Measurements from ENCODE around the gene MEGF9. TPM values are rescaled to one million over a fixed set of nuclear protein-coding genes. Genes with fewer than 3 reads are reported as not detected.

MEGF9 gene
- total and polyA plus RNA-seq, 12 donors: 3.9 to 28.5 (median 19.7) TPM

GRCh38 chr9:120677965-120678364 is 36.3 kb downstream of the MEGF9 start:
- DNase-seq: no peak
- no peaks in the 10 kb centered on the region for H3K27me3 ChIP-seq
- no peak overlapping the region for H3K27ac ChIP-seq
- H3K36me3 ChIP-seq (replicated peaks in 1 of 2): no peaks in the 10 kb centered on the region
- no peak for TF ChIP-seq POLR2A (IDR thresholded peaks at IDR 0.05)
- no peak for TF ChIP-seq CTCF (IDR thresholded peaks at IDR 0.05)
- intact Hi-C loops (cut with DNase I): no loop called here
- peaks cover 0 to 14% of the 10 kb centered on the region in 2 donors for H3K4me1 ChIP-seq (replicated peaks in 1 of 2)
- H3K4me3 ChIP-seq: no peak overlapping the region
- peaks cover 0 to 4% (median 0%) of the 10 kb centered on the region in 3 donors for H3K9me3 ChIP-seq (replicated peaks in 1 of 3)
- 68 to 90% (median 77%) methylated on average over 1 of the region's 1 CpG for WGBS, 4 donors

GRCh38 chr9:120676767-120677402 is 37.4 kb downstream of the MEGF9 start:
- Histone ChIP-seq H3K36me3 (replicated peaks in 1 of 2) (no peaks in the 10 kb centered on the region), H3K4me3 (no peak overlapping the region), H3K4me1 (replicated peaks in 1 of 2) (peaks cover 0 to 14% of the 10 kb centered on the region in 2 donors), H3K27ac (no peak overlapping the region), H3K27me3 (no peaks in the 10 kb centered on the region), H3K9me3 (replicated peaks in 1 of 3) (peaks cover 0 to 4% (median 0%) of the 10 kb centered on the region in 3 donors)
- no peak for TF ChIP-seq CTCF (IDR thresholded peaks at IDR 0.05)
- no peak for TF ChIP-seq POLR2A (IDR thresholded peaks at IDR 0.05)
- no peak for DNase-seq
- intact Hi-C loops (cut with DNase I): no loop called here
- 82 to 85% (median 84%) methylated on average over 12 of the region's 12 CpGs for WGBS, 4 donors

- no peak for TF ChIP-seq CTCF (IDR thresholded peaks at IDR 0.05)
- TF ChIP-seq POLR2A (IDR thresholded peaks at IDR 0.05): no peak
- no peaks in the 10 kb centered on the region for H3K36me3 ChIP-seq (replicated peaks in 1 of 2)
Measured at GRCh38 chr9:120668399-120668798, 45.9 kb downstream of the MEGF9 start.

GRCh38 chr9:120663950-120664349 is 50.3 kb downstream of the MEGF9 start:
- TF ChIP-seq POLR2A (IDR thresholded peaks at IDR 0.05): no peak
- no peak for TF ChIP-seq CTCF (IDR thresholded peaks at IDR 0.05)
- Histone ChIP-seq H3K9me3 (replicated peaks in 1 of 3) (no peaks in the 10 kb centered on the region), H3K4me3 (no peak overlapping the region), H3K27me3 (no peaks in the 10 kb centered on the region), H3K4me1 (replicated peaks in 1 of 2) (peaks cover 12 to 42% of the 10 kb centered on the region in 2 donors), H3K27ac (no peak overlapping the region), H3K36me3 (replicated peaks in 1 of 2) (no peaks in the 10 kb centered on the region)
- no peak for DNase-seq
- intact Hi-C loops (cut with DNase I): no loop called here

More at GRCh38 chr9:120668399-120668798, 45.9 kb downstream of the MEGF9 start:
- intact Hi-C loops (cut with DNase I): no loop called here
- H3K27ac ChIP-seq: no peak overlapping the region
- no peak overlapping the region for H3K4me3 ChIP-seq
- peaks cover 0 to 25% of the 10 kb centered on the region in 2 donors for H3K4me1 ChIP-seq (replicated peaks in 1 of 2)
- peaks cover 0 to 4% (median 0%) of the 10 kb centered on the region in 3 donors for H3K9me3 ChIP-seq (replicated peaks in 1 of 3)
- no peaks in the 10 kb centered on the region for H3K27me3 ChIP-seq
- peak in 6 of 7 donors; percentile 22 to 59 (median 44) for DNase-seq

Data from adrenal gland (tissue), 12 donors.